OCI-LY7 (cell line): Measurements from ENCODE around the gene TRPM2. TPM values are rescaled to one million over a fixed set of nuclear protein-coding genes. Genes with fewer than 3 reads are reported as not detected.

ENCODE experiments used
- BruUV-seq: library from RNA; stranded (reverse); fragments of 400-500 nt; replicated peaks from 2 replicates; lab custom pipeline; 2021; lab: Mats Ljungman, UMichigan
- CTCF ChIA-PET: fragments of 300-600 bp; sonication (Branson Sonifier 250); formaldehyde crosslinking; loops from one replicate; lab custom pipeline; 2022; ENCODE audit warnings: antibody characterized with exemption; ENCODE audit not compliant: unreplicated experiment; lab: Charles Lee
- POLR2A ChIA-PET: fragments of 300-600 bp; sonication (Branson Sonifier 250); formaldehyde crosslinking; loops from one replicate; lab custom pipeline; 2022; ENCODE audit warnings: antibody characterized with exemption; lab: Charles Lee
- DNase-seq: peaks from one replicate; pipeline ENCODE4 v3.0.0-alpha.2; 2015; ENCODE audit warnings: low spot score
- H2AFZ ChIP-seq: fragments of 200-600 bp; sonication (generic), shearing (Covaris generic); 2 replicates; pipeline ENCODE4 v1.6.1; 2014; ENCODE audit warnings: mild to moderate bottlenecking, antibody characterized with exemption, low read length, moderate library complexity
- H3K27ac ChIP-seq: fragments of 200-600 bp; sonication (generic); 2 replicates; pipeline ENCODE4 v1.5.1; 2014; ENCODE audit warnings: mixed run types, low read depth, mild to moderate bottlenecking, moderate library complexity, low read length, inconsistent platforms; ENCODE audit not compliant: poor library complexity, severe bottlenecking
- H3K36me3 ChIP-seq: fragments of 200-600 bp; sonication (generic); 2 replicates; pipeline ENCODE4 v1.6.1; 2014; ENCODE audit warnings: mild to moderate bottlenecking, antibody characterized with exemption, low read length, moderate library complexity, mixed read lengths; ENCODE audit not compliant: insufficient read depth
- H3K4me1 ChIP-seq: fragments of 200-600 bp; sonication (generic); 2 replicates; pipeline ENCODE4 v1.5.1; 2014; ENCODE audit warnings: mild to moderate bottlenecking, low read length; ENCODE audit not compliant: insufficient read depth, poor library complexity, severe bottlenecking
- H3K4me2 ChIP-seq: fragments of 200-600 bp; sonication (generic); 2 replicates; pipeline ENCODE4 v1.6.1; 2014; ENCODE audit warnings: mild to moderate bottlenecking, low read length
- H3K4me3 ChIP-seq: fragments of 200-600 bp; sonication (generic); 2 replicates; pipeline ENCODE4 v1.5.1; 2014; ENCODE audit warnings: mild to moderate bottlenecking, low read depth, low read length; ENCODE audit not compliant: poor library complexity, severe bottlenecking
- H3K79me2 ChIP-seq: fragments of 200-600 bp; sonication (generic); 2 replicates; pipeline ENCODE4 v1.6.1; 2016; ENCODE audit warnings: low read depth, mild to moderate bottlenecking, low read length, moderate library complexity, mixed read lengths; ENCODE audit not compliant: insufficient read depth
- H3K9me2 ChIP-seq: fragments of 200-600 bp; sonication (generic); 2 replicates; pipeline ENCODE4 v1.6.1; 2016; ENCODE audit warnings: mild to moderate bottlenecking, low read length, mixed read lengths; ENCODE audit not compliant: insufficient read depth
- H3K9me3 ChIP-seq: fragments of 200-600 bp; sonication (generic); 2 replicates; pipeline ENCODE4 v1.6.1; 2014; ENCODE audit warnings: mild to moderate bottlenecking, mixed run types, low read length, mixed read lengths
- H4K20me1 ChIP-seq: fragments of 200-600 bp; sonication (generic); 2 replicates; pipeline ENCODE4 v1.6.1; 2014; ENCODE audit warnings: mild to moderate bottlenecking, antibody characterized with exemption, low read length, moderate library complexity, mixed read lengths; ENCODE audit not compliant: insufficient read depth
- CTCF ChIP-seq: fragments of 200-600 bp; sonication (generic); conservative IDR thresholded peaks from 2 replicates; pipeline ENCODE4 v1.5.1; 2014; ENCODE audit warnings: mild to moderate bottlenecking, antibody characterized with exemption, low read length, moderate library complexity, mixed read lengths
- EZH2phosphoT487 ChIP-seq: fragments of 200-600 bp; sonication (generic); IDR thresholded peaks from 2 replicates; pipeline ENCODE4 v1.6.1; 2018; ENCODE audit warnings: low read depth, borderline replicate concordance, mild to moderate bottlenecking, mixed run types, antibody characterized with exemption, low read length, moderate library complexity, mixed read lengths
- intact Hi-C: fragments of 100-400 bp; cut with micrococcal nuclease; formaldehyde crosslinking; loops from one replicate; pipeline ENCODE4 v1.10.0; 2022; ENCODE audit not compliant: unreplicated experiment
- total RNA-seq, 2 experiments: library from RNA; depleted of rRNA in 1 of 2; stranded (reverse); fragments of >200 nt in 1 of 2; shearing (Covaris generic) in 1 of 2; gene quantifications; 2 replicates each; pipeline ENCODE4 v1.2.3, GENCODE V29; 2014 to 2022

TRPM2 gene
- total RNA-seq, 2 experiments from 2014 or later, result 1.8 to 7.1 TPM

GRCh38 chr21:44304877-44305293 lies 48.5 kb upstream of the TRPM2 start:
- Histone ChIP-seq H3K9me3 (no peaks in the 10 kb centered on the region), H3K4me3 (no peak overlapping the region), H3K4me1 (peaks cover 43% of the 10 kb centered on the region), H3K4me2 (no peak overlapping the region; the same call in 1 of the 2 replicates), H3K27ac (no peak overlapping the region), H4K20me1 (no peaks in the 10 kb centered on the region; the same call in 1 of the 2 replicates), H3K36me3 (peaks cover 9% of the 10 kb centered on the region; the same call in 1 of the 2 replicates), H3K9me2 (no peaks in the 10 kb centered on the region), H2AFZ (no peak overlapping the region), H3K79me2 (peaks cover 7% of the 10 kb centered on the region; the same call in 1 of the 2 replicates)
- no TSS peak for BruUV-seq
- CTCF ChIA-PET, result no interaction called here
- TF ChIP-seq EZH2phosphoT487 (no peak), CTCF (peak; percentile 88)
- DNase-seq, result peak; percentile 72
- intact Hi-C loops, result no loop called here
- POLR2A ChIA-PET, result no interaction called here

DNA sequence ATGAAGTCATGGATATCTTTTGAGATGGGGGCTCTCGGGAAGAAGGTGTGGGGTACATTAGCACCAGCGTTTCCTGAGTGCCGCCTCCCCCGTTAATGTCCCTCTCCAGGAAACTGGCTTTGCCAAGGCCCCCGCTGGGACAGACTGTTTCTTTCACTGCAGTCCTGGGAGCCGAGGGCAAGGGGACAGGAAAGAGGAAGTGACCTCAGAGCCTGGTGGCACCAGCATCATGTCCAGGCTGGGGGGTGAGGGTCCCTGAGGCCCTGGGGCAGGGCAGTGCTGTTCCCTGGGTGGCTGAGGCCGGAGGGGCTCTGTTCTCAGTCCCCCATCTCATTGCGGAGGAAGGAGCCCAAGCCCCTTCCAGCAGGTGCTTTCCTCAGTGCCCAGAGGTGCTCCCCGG lies 47.7 kb upstream of the TRPM2 start:
- Histone ChIP-seq H3K9me3 (no peaks in the 10 kb centered on the region), H2AFZ (no peak overlapping the region), H3K9me2 (no peaks in the 10 kb centered on the region), H3K27ac (no peak overlapping the region), H3K79me2 (peaks cover 6% of the 10 kb centered on the region; the same call in 1 of the 2 replicates), H3K4me3 (no peak overlapping the region), H3K36me3 (peaks cover 13% of the 10 kb centered on the region; the same call in 1 of the 2 replicates), H3K4me1 (peaks cover 42% of the 10 kb centered on the region), H4K20me1 (no peaks in the 10 kb centered on the region; the same call in 1 of the 2 replicates), H3K4me2 (no peak overlapping the region)
- no peak for DNase-seq
- POLR2A ChIA-PET, result no interaction called here
- intact Hi-C loops, result no loop called here
- BruUV-seq, result no TSS peak
- CTCF ChIA-PET, result no interaction called here
- TF ChIP-seq EZH2phosphoT487 (no peak), CTCF (no peak)

- H3K79me2 ChIP-seq, result no peaks in the 10 kb centered on the region; the same call in 1 of the 2 replicates
- H3K4me2 ChIP-seq, result no peak overlapping the region
- H3K9me2 ChIP-seq, result no peaks in the 10 kb centered on the region
- peaks cover 28% of the 10 kb centered on the region for H3K4me1 ChIP-seq
- no peak overlapping the region for H3K4me3 ChIP-seq
- CTCF ChIA-PET, result no interaction called here
- no peaks in the 10 kb centered on the region for H3K9me3 ChIP-seq
- intact Hi-C loops, result no loop called here
- no peak for TF ChIP-seq EZH2phosphoT487
- POLR2A ChIA-PET, result no interaction called here
- H3K36me3 ChIP-seq, result peaks cover 24% of the 10 kb centered on the region; the same call in 1 of the 2 replicates
- DNase-seq, result no peak
- no peak overlapping the region for H2AFZ ChIP-seq
- BruUV-seq, result no TSS peak
- no peaks in the 10 kb centered on the region; the same call in 1 of the 2 replicates for H4K20me1 ChIP-seq
- no peak overlapping the region for H3K27ac ChIP-seq
These were observed 46.3 kb upstream of the TRPM2 start for GRCh38 chr21:44306936-44307704.
